Measurements from ENCODE around the gene KRT31.

DNA sequence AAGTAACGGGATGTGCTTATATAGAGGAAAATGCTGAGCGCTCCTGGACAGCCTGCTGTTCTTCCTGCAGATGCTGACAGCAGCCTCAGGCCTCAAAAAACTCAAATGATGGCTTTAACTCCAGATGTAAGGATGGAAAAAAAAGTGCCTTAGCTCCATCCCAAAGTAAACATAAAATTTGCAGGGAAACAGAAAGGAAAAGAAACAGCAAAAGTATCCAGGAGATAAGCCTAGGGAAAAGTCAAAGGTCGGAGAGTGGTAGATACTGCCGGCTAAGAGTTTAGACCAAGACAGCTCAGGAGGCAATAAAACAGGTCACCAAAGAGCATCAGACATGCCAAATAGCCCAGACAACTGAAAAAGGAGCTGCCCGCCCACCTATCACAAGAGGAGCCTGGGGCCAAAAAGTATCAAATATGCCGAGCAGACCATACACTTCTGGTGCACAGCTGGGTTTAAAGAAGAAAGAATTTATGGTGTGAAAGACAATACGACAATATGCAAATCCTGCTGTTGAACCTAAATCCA, 6.9 kb downstream of the KRT31 start:
- TF ChIP-seq CTCF (IDR thresholded peaks at IDR 0.05): no peak
- TF ChIP-seq POLR2A (IDR thresholded peaks at IDR 0.05): no peak
